GM12878 (cell line): Measurements from ENCODE around the gene FKBP2. TPM values are rescaled to one million over a fixed set of nuclear protein-coding genes. Genes with fewer than 3 reads are reported as not detected.

Experiments used
- CHD1 ChIP-seq: IDR thresholded peaks from 2 replicates; pipeline ENCODE4 v1.6.1; 2012; ENCODE audit warnings: low read depth, low read length, improper control_type of control experiment
- CTCF ChIP-seq, 3 experiments: IDR thresholded peaks in 2 of 3; conservative IDR thresholded peaks in 1 of 3; 2 replicates each; pipeline ENCODE4 v1.5.1; 2011; ENCODE audit warnings: low read depth in 3 of 3, low read length in 3 of 3, mild to moderate bottlenecking in 3 of 3, control low read depth in 2 of 3, moderate library complexity in 2 of 3, inconsistent platforms in 1 of 3, mixed read lengths in 1 of 3; ENCODE audit not compliant: control insufficient read depth in 2 of 3, insufficient read depth in 1 of 3; ENCODE audit errors: extremely low read depth in 1 of 3
- IKZF1 ChIP-seq: fragments of 450-650 bp; conservative IDR thresholded peaks from 2 replicates; pipeline ENCODE4 v1.6.1; 2017; ENCODE audit warnings: antibody characterized with exemption, mild to moderate bottlenecking
- IRF5 ChIP-seq: fragments of 450-650 bp; IDR thresholded peaks from 2 replicates; pipeline ENCODE4 v1.6.1; 2017; ENCODE audit warnings: borderline replicate concordance
- POU2F2 ChIP-seq: IDR thresholded peaks from 3 replicates; pipeline ENCODE4 v1.6.1; 2011; ENCODE audit warnings: low read depth, mild to moderate bottlenecking, low read length, borderline replicate concordance
- RAD21 ChIP-seq: IDR thresholded peaks from 2 replicates; pipeline ENCODE4 v1.6.1; 2011; ENCODE audit warnings: mild to moderate bottlenecking, low read depth, low read length, moderate library complexity; ENCODE audit not compliant: insufficient read depth
- RCOR1 ChIP-seq: conservative IDR thresholded peaks from 2 replicates; pipeline ENCODE4 v1.6.1; 2012; ENCODE audit warnings: low read depth, low read length, improper control_type of control experiment
- REST ChIP-seq: IDR thresholded peaks from 2 replicates; pipeline ENCODE4 v1.6.1; 2012; ENCODE audit warnings: mild to moderate bottlenecking, low read depth, low read length
- SKIL ChIP-seq: fragments of 450-650 bp; IDR thresholded peaks from 2 replicates; pipeline ENCODE4 v1.6.1; 2017; ENCODE audit warnings: mild to moderate bottlenecking, low read depth, inconsistent platforms; ENCODE audit not compliant: poor library complexity, severe bottlenecking
- SMC3 ChIP-seq: IDR thresholded peaks from 2 replicates; pipeline ENCODE4 v1.6.1; 2011; ENCODE audit warnings: low read length, improper control_type of control experiment, borderline replicate concordance
- SP1 ChIP-seq: IDR thresholded peaks from one replicate; pipeline ENCODE4 v1.6.1; 2011; ENCODE audit warnings: low read depth, low read length
- TAF1 ChIP-seq: IDR thresholded peaks from 2 replicates; pipeline ENCODE4 v1.6.1; 2011; ENCODE audit warnings: mild to moderate bottlenecking, low read depth, low read length, borderline replicate concordance
- TCF7 ChIP-seq: IDR thresholded peaks from 2 replicates; pipeline ENCODE4 v1.6.1; 2014; ENCODE audit warnings: antibody characterized with exemption, borderline replicate concordance
- ZNF24 ChIP-seq: fragments of 450-650 bp; IDR thresholded peaks from 2 replicates; pipeline ENCODE4 v1.6.1; 2017; ENCODE audit warnings: antibody characterized with exemption, mild to moderate bottlenecking
- ZNF687 ChIP-seq: fragments of 450-650 bp; IDR thresholded peaks from 2 replicates; pipeline ENCODE4 v1.6.1; 2017; ENCODE audit warnings: mild to moderate bottlenecking, moderate library complexity
- polyA plus RNA-seq, 11 experiments: library from polyadenylated mRNA; depleted of rRNA in 4 of 11; unstranded in 6 of 11; stranded (reverse) in 5 of 11; fragments of >200 nt; fragmentation: Nextera tagmentation in 4 of 11; fragmentation: Illumina TruSeq in 1 of 11; extraction: Ambion mirVana in 4 of 11; extraction: Trizol in 1 of 11; gene quantifications; 1 replicate in 1 of 11; 2 replicates in 10 of 11; pipeline versions ENCODE4 v1.2.1 to v1.2.3, GENCODE V29; 2011 to 2016; ENCODE audit warnings: inconsistent platforms in 2 of 11, missing spikeins in 2 of 11, low read depth in 1 of 11
- total RNA-seq, 4 experiments: library from RNA; depleted of rRNA in 3 of 4; stranded (reverse); fragments of >200 nt in 3 of 4; fragmentation: Illumina TruSeq in 1 of 4; extraction: Trizol in 1 of 4; gene quantifications; 2 replicates each; pipeline versions ENCODE4 v1.2.1 to v1.2.3, GENCODE V29; 2013 to 2021

Gene FKBP2
- total and polyA plus RNA-seq, 10 of the 15 experiments (the other 5 are each of a cell fraction or from before 2014, with no cell fraction given): 1.8 to 99.7 (median 39.5) TPM

- TF ChIP-seq SKIL (no peak), TAF1 (peak; percentile 90; the same call in 1 of the 2 replicates), IRF5 (no peak), ZNF24 (no peak), RCOR1 (no peak), ZNF687 (peak; percentile 82), SP1 (peak; percentile 72), CTCF (IDR thresholded peaks at IDR 0.05 in 2 of 3, conservative IDR thresholded peaks at IDR 0.05 in 1 of 3; ENCODE audit: control insufficient read depth in 2 of 3, extremely low read depth in 1 of 3, insufficient read depth in 1 of 3, low read depth in 3 of 3, low read length in 3 of 3) (no peak), IKZF1 (peak; percentile 67), RAD21 (no peak), POU2F2 (peak; percentile 70), REST (no peak), CHD1 (0 out of 2 replicates have a peak, but pooled peaks have one; percentile 21), SMC3 (no peak), TCF7 (no peak)
Measured at GRCh38 chr11:64207256-64208085, 33.4 kb upstream of the FKBP2 start (continued).
